Testis (tissue), 2 donors: ENCODE data around the gene CCKAR.

Source experiments
- CTCF ChIP-seq, 3 experiments: fragments of 450-650 bp in 2 of 3; fragments of 200-600 bp in 1 of 3; sonication (generic) in 1 of 3; IDR thresholded peaks; one replicate each; pipeline ENCODE4 v1.5.1; 2016 to 2019; ENCODE audit warnings: antibody characterized with exemption in 3 of 3, mild to moderate bottlenecking in 2 of 3, moderate library complexity in 1 of 3
- POLR2A ChIP-seq: fragments of 450-650 bp; IDR thresholded peaks from one replicate; pipeline ENCODE4 v1.6.1; 2017; ENCODE audit warnings: antibody characterized with exemption, mild to moderate bottlenecking, moderate library complexity

GRCh38 chr4:26529479-26529878, 39.2 kb upstream of the CCKAR start:
- TF ChIP-seq POLR2A (no peak), CTCF (IDR thresholded peaks at IDR 0.05) (no peak)
